ENCODE data around the gene NIPBL.

DNA sequence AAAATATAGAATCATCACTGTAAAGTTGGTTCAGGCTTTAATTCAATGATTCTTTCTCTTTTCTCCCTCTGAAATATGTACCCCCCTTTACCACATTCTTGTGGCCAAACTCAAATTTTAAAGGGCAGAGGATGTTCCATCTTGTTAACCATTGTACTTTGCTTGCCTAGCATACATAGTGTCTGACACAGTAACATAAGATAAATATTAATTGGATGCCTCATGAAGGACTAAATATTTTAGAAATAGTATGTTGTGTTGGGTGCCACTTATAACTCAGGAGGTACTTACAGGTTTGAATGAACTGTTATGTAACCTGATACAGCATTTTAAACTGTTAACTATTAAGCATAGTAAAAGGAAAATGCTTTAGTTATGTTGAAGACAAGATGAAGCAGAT, 71.5 kb downstream of the NIPBL start:
- TF ChIP-seq, protein P1, sequence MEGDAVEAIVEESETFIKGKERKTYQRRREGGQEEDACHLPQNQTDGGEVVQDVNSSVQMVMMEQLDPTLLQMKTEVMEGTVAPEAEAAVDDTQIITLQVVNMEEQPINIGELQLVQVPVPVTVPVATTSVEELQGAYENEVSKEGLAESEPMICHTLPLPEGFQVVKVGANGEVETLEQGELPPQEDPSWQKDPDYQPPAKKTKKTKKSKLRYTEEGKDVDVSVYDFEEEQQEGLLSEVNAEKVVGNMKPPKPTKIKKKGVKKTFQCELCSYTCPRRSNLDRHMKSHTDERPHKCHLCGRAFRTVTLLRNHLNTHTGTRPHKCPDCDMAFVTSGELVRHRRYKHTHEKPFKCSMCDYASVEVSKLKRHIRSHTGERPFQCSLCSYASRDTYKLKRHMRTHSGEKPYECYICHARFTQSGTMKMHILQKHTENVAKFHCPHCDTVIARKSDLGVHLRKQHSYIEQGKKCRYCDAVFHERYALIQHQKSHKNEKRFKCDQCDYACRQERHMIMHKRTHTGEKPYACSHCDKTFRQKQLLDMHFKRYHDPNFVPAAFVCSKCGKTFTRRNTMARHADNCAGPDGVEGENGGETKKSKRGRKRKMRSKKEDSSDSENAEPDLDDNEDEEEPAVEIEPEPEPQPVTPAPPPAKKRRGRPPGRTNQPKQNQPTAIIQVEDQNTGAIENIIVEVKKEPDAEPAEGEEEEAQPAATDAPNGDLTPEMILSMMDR (conservative IDR thresholded peaks at IDR 0.05): no peak
- no peak for TF ChIP-seq EZH2 (IDR thresholded peaks at IDR 0.05; ENCODE audit: low read depth)
